GM21528 (cell line): Measurements from ENCODE around the gene MYPOP.

ENCODE experiments used
- ATAC-seq: cut with Tn5 transposase; IDR thresholded peaks from one replicate; pipeline ENCODE4 v1.9.1; 2021; ENCODE audit warnings: mild to moderate bottlenecking, moderate library complexity; ENCODE audit not compliant: unreplicated experiment, low FRiP score

Gene MYPOP

GRCh38 chr19:45865269-45865948 lies 37.0 kb downstream of the MYPOP start:
- ATAC-seq, result no peak

GRCh38 chr19:45864629-45865082 lies 37.8 kb downstream of the MYPOP start:
- ATAC-seq, result no peak

GRCh38 chr19:45863840-45864628 lies 38.4 kb downstream of the MYPOP start, which contains the start of gene FOXA3:
Gene FOXA3, plus strand, starts transcription at chr19:45864326. Its CDS starts 131 bp downstream, at chr19:45864457.
- ATAC-seq, result no peak

- no peak for ATAC-seq
These were observed 39.0 kb downstream of the MYPOP start for GRCh38 chr19:45863335-45863839.

GRCh38 chr19:45862564-45863334 lies 39.7 kb downstream of the MYPOP start, which contains the start of gene SYMPK:
Gene SYMPK, minus strand, starts transcription at chr19:45863147. Its CDS starts 8,652 bp downstream, at chr19:45854495.
- peak; percentile 85 for ATAC-seq

- no peak for ATAC-seq
These were observed 40.2 kb downstream of the MYPOP start for GRCh38 chr19:45862271-45862563.

- no peak for ATAC-seq
These were observed 41.8 kb downstream of the MYPOP start for GRCh38 chr19:45860359-45861259.

- ATAC-seq, result no peak
These were observed 48.1 kb downstream of the MYPOP start for GRCh38 chr19:45854167-45854778.

- no peak for ATAC-seq
These were observed 49.4 kb downstream of the MYPOP start for GRCh38 chr19:45852983-45853382.

- ATAC-seq, result no peak
These were observed 50.2 kb downstream of the MYPOP start for GRCh38 chr19:45852145-45852750.

GRCh38 chr19:45848922-45849321 lies 53.5 kb downstream of the MYPOP start:
- no peak for ATAC-seq

- ATAC-seq, result no peak
These were observed 54.8 kb downstream of the MYPOP start for GRCh38 chr19:45847663-45848062.

- ATAC-seq, result no peak
These were observed 60.2 kb downstream of the MYPOP start for GRCh38 chr19:45842198-45842597.
